HG02571 (cell line): ENCODE data around the gene RGR.

Source experiments
- ATAC-seq: cut with Tn5 transposase; IDR thresholded peaks from one replicate; pipeline ENCODE4 v1.9.1; 2021; ENCODE audit warnings: mild to moderate bottlenecking, moderate library complexity; ENCODE audit not compliant: unreplicated experiment

Gene RGR

DNA sequence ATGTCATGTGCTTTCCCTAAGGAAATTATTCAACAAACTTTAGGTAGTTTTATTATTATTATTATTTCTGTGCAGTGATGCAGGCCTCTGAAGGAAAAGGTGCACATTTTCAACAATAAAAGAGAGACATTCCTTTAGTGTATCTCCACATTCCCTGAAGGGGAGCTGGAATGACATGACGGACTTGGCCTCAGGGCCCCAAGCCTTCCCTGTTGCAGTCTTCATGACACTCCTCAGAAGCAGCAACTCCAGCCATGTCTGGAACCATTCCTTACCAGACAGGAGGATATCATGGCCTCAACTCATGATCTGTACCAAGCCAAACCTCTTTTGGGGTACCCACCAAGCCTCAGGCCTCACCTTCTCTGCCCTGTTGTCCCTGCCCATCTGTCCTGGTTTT is 48.3 kb downstream of the RGR start:
- no peak for ATAC-seq

DNA sequence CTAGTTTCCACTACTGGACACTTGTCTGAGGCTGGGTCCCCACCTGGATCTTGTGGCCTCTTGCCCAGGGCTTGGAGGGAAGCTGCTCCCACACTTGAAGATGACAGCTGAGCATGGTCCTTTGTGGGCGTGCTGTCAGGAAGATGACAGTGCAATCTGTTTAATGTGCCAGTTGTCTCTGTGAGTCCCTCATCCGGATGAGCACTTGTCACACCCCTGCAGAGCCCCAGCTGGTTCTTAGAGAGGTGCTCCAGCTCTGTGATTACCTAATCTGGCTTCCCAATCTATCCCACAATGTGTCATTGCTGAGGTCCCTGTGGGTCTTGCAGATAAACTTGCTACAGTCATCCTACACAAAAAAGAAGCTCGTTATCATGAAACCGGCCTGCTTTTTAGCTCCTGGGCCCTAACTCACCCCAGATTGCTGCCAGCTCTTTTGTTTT is 48.7 kb downstream of the RGR start:
- ATAC-seq = no peak

DNA sequence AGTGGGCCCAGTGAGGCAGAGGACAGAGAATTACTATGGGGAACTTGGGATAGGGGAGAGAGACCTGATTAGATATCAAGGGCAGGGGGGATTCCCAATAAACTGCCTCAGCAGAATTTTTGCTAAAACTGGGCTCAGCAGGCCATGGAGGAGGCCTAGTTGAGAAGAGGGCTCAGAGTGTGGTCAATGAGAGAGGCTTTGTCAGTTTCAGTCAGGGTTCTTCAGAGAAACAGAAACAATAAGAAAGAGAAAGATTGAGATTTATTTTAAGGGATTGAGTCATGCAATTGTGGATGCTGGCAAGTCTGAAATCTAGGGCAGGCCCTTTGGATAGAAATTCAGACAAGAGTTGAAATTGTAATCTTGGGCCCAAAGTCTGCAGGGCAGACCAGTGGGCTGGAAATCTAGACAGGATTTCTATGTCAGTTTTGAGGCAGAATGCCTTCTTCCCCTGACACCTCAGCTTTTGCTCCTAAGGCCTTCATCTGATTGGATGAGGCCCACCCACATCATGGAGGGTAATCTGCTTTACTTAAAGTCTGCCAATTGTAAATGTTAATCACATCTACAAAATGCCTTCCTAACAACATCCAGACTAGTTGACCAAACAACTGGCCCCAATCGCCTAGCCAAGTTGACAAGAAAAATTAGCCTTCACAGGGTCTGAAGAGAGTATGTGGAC is 50.1 kb downstream of the RGR start:
- ATAC-seq = peak; percentile 57

DNA sequence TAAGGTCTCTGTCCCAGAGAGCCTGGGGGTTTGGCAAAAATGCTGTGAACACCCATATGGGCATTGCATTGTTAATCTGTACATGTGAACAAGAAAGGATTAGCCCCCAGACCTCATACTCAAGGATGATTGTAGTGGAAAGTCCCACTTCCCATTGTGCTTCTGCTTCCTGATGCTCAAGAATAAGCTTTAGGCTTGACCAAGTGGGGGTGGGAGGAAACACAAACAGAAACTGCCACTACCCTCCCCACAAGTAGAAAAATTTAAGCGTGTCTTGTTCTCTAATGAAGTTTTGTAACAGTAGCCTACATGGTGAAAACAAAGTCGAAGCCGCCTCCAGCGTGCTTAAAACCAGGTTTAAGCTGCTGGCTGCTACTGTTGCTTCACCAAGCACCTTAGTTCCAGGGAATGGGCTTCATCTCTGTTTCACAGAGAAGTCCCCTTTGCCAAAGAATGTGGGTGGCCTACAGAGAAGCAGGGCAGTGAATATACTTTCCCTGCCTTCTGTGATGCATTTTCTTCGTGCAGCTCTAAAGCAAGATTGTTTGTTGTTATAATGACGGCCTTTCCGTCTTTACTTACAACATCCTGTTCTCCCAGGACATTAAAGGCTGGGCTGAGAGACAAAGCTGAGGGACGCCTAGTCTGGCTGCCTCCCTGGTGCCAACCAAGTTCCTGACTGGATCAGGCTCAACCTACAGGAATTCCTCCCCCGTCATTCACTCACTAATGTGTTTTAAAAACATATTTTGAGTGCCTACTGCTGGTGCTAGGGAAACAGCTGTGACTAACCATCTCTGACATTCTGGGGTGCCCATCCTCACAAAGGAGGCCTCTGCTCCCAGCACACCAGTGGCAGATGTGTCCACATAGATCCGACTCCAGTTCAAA is 51.5 kb downstream of the RGR start:
- no peak for ATAC-seq

DNA sequence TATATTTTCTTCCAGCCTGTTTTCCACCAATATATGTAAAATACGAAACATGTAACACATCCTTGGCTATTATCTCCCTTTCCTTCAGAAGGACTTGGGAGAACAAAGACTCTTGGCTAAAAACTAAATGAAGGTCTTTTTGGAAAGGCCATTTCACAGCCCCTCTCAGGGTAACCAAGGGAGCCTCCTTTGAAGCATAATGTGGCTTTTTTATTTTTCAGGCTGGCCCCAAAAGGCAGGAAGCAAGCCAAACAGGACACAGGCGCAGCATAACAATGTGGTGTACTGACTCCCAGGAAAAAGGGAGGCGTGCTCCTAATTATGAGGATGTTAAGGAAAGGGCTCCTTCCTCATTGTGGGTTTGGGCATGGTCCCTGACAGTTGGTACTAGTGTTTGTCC is 53.2 kb downstream of the RGR start:
- no peak for ATAC-seq

DNA sequence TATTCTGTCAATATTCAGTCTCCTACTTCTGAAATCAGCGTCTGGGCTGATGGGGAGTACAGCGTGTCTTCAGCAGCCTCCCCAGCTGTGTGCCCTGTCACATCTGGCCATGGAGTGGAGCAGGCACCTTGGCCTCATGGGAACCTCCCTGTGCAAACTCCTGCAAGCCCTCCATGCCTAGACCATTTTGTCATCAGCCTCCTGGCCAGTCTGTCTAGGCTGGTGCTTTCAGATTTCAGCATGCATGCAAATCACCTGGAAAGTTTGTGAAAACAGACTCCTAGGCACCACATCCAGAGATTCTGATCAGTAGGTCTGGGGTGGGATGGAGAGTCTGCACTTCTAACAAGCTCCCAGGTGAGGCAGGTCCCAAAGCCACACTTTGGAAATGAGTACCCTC is 57.4 kb downstream of the RGR start:
- ATAC-seq = no peak

DNA sequence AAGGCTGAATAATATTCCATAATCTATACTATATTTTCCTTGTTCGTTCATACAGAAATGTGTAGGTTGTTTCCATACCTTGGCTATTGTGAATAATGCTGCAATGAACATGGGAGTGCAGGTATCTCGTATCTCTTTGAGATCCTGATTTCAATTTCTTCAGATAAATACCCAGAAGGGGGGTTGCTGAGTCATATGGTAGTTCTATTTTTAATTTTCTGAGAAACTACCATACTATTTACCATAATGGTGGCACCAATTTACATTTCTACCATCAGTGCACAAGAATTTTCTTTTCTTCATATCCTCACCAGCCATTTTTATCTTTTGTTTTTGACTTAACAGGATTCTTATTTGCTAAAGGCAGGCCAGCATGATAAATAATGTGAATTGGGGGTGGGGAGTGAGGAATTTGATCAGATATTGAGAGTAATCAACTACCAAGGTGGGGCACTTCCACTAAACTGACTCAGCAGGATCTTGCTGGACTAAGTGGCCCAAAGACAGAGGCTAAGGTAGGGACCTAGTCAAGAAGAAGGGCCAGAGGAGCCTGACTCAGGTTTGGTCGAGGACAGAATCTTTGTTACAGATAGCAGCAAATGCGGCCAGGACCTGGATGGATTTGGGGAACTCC is 62.0 kb downstream of the RGR start:
- ATAC-seq = no peak

DNA sequence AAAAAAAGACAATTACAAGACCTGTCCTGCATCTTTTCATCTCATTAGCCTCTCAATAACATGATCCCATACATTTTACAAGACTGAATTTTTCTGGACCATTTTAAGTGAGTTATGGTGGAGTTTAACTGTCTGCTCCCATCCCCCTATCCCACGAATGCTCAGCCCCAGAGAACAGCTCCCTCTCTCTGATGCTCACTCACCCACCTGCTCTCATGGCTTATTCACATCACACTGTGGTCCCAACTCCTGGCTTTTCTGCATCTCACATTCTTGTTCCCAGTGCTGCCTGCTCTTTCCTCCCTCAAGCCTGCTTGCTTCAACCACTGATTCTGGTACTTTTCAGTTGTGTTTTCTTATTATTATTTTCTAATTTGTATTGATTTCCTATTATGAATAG is 63.2 kb downstream of the RGR start:
- ATAC-seq = no peak

DNA sequence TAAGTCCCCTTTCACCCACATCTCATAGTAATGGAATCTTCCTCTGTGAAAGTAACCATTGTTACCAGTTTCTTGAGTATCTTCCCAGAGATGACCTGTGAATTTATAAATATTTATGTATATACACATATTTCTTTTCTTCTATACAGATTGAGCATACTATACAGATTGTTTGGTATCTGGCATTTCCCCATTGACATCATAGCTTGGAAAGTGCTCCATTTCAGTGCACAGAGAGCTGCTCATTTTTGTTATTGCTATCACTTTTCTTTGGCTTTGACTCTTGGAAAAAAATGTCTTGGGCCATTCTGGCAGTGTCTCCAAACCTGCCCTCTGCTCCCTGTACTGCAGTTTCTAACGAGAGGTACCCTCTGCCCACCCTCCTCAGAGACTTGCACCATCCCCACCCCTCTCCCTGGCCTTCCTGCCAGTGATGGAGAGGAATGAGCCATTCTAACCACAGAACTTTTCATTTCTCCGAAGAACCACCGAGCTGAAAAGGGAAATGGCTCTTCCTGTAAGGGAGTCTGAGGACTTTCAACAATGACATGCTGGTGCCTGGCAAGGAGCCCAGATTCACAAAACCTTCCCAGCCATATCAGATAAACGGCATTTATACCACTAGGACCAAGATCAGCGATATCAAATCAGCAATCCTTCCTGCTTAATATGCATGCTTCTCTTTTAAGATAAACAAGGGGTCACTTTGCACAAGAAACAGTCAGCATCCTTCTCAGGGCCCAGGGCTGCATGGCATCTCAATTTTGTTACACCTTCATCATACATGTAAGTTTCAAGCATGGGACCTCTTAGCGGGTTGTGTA is 63.8 kb downstream of the RGR start:
- ATAC-seq = no peak
